Loucy (cell line): ENCODE data around the gene NRF1.

ENCODE experiments used
- H2AFZ ChIP-seq: fragments of 200-600 bp; sonication (generic); 2 replicates; pipeline ENCODE4 v1.6.0; 2016; ENCODE audit warnings: antibody characterized with exemption, mild to moderate bottlenecking, low read length, moderate library complexity
- H3F3A ChIP-seq: fragments of 200-600 bp; 2 replicates; pipeline ENCODE4 v1.6.0; 2016; ENCODE audit warnings: antibody characterized with exemption, low read depth, mild to moderate bottlenecking
- H3K27me3 ChIP-seq: fragments of 200-600 bp; sonication (generic); 2 replicates; pipeline ENCODE4 v1.6.1; 2014; ENCODE audit warnings: low read length, mild to moderate bottlenecking; ENCODE audit not compliant: insufficient read depth, poor library complexity, severe bottlenecking
- H3K36me3 ChIP-seq: fragments of 200-600 bp; sonication (generic); 2 replicates; pipeline ENCODE4 v1.6.1; 2016; ENCODE audit warnings: low read length; ENCODE audit not compliant: insufficient read depth
- H3K4me1 ChIP-seq: fragments of 200-600 bp; sonication (generic); 2 replicates; pipeline ENCODE4 v1.5.1; 2014; ENCODE audit warnings: low read length, mild to moderate bottlenecking; ENCODE audit not compliant: insufficient read depth, poor library complexity, severe bottlenecking
- H3K4me2 ChIP-seq: fragments of 200-600 bp; sonication (generic); 2 replicates; pipeline ENCODE4 v1.6.0; 2014; ENCODE audit warnings: antibody characterized with exemption, low read length, low read depth, mild to moderate bottlenecking; ENCODE audit not compliant: poor library complexity, severe bottlenecking
- H3K4me3 ChIP-seq: fragments of 200-600 bp; sonication (generic); 2 replicates; pipeline ENCODE4 v1.5.1; 2014; ENCODE audit warnings: low read length, mild to moderate bottlenecking, mixed read lengths; ENCODE audit not compliant: poor library complexity, severe bottlenecking
- H3K79me2 ChIP-seq: fragments of 200-600 bp; sonication (generic); 2 replicates; pipeline ENCODE4 v1.6.1; 2014; ENCODE audit warnings: low read length; ENCODE audit not compliant: insufficient read depth
- H3K9ac ChIP-seq: fragments of 200-600 bp; sonication (generic); 2 replicates; pipeline ENCODE4 v1.6.0; 2014; ENCODE audit warnings: mild to moderate bottlenecking, low read depth, low read length, moderate library complexity; ENCODE audit not compliant: poor library complexity, severe bottlenecking
- H3K9me2 ChIP-seq: fragments of 200-600 bp; sonication (generic); replicated peaks from 2 replicates; pipeline ENCODE4 v1.6.1; 2016; ENCODE audit warnings: low read depth, low read length, mixed read lengths
- H3K9me3 ChIP-seq: fragments of 200-600 bp; sonication (generic); 2 replicates; pipeline ENCODE4 v1.6.1; 2014; ENCODE audit warnings: mild to moderate bottlenecking, antibody characterized with exemption, low read length, low read depth; ENCODE audit not compliant: insufficient read depth
- H4K20me1 ChIP-seq: fragments of 200-600 bp; sonication (generic); 2 replicates; pipeline ENCODE4 v1.6.0; 2014; ENCODE audit warnings: antibody characterized with exemption, low read length, mild to moderate bottlenecking; ENCODE audit not compliant: insufficient read depth, poor library complexity, severe bottlenecking
- EZH2phosphoT487 ChIP-seq: fragments of 200-600 bp; IDR thresholded peaks from 2 replicates; pipeline ENCODE4 v1.6.1; 2018; ENCODE audit warnings: antibody characterized with exemption, mild to moderate bottlenecking, moderate library complexity, borderline replicate concordance
- TF ChIP-seq, protein P1 (sequence below): fragments of 200-600 bp; sonication (generic); conservative IDR thresholded peaks from 2 replicates; pipeline ENCODE4 v1.5.1; 2014; ENCODE audit warnings: mild to moderate bottlenecking, antibody characterized with exemption, low read length

The NRF1 gene

DNA sequence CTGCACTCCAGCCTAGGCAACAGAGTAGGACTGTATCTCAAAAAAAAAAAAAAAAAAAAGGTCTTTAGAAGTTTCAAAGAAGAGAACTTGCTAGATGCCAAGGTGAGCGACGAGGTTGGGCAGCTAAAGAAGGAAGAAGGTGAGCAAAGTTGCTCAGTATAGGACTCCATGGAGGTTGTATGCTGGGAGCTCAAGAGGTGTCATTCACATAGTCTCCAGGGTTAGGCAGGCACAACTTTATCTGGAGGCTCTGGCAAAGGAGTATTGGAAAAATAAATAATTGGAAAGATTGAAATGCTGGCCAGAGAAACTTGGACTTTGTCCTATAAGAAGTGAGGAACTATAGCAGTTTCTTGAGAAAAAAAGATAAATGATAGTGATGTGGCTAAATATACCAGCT is 74.5 kb downstream of the NRF1 start:
- no peak overlapping the region for H3K4me2 ChIP-seq
- H3K9me2 ChIP-seq: no peaks in the 10 kb centered on the region
- H3K9me3 ChIP-seq: no peaks in the 10 kb centered on the region
- peaks cover 34% of the 10 kb centered on the region; the same call in 1 of the 2 replicates for H3K36me3 ChIP-seq
- no peak overlapping the region for H3K9ac ChIP-seq
- no peak overlapping the region for H3K4me3 ChIP-seq
- H3F3A ChIP-seq: no peaks in the 10 kb centered on the region
- no peaks in the 10 kb centered on the region for H3K27me3 ChIP-seq
- no peaks in the 10 kb centered on the region for H4K20me1 ChIP-seq
- H3K79me2 ChIP-seq: no peaks in the 10 kb centered on the region
- H3K4me1 ChIP-seq: no peaks in the 10 kb centered on the region
- H2AFZ ChIP-seq: no peak overlapping the region
- TF ChIP-seq, protein P1, sequence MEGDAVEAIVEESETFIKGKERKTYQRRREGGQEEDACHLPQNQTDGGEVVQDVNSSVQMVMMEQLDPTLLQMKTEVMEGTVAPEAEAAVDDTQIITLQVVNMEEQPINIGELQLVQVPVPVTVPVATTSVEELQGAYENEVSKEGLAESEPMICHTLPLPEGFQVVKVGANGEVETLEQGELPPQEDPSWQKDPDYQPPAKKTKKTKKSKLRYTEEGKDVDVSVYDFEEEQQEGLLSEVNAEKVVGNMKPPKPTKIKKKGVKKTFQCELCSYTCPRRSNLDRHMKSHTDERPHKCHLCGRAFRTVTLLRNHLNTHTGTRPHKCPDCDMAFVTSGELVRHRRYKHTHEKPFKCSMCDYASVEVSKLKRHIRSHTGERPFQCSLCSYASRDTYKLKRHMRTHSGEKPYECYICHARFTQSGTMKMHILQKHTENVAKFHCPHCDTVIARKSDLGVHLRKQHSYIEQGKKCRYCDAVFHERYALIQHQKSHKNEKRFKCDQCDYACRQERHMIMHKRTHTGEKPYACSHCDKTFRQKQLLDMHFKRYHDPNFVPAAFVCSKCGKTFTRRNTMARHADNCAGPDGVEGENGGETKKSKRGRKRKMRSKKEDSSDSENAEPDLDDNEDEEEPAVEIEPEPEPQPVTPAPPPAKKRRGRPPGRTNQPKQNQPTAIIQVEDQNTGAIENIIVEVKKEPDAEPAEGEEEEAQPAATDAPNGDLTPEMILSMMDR: no peak
- no peak for TF ChIP-seq EZH2phosphoT487

DNA sequence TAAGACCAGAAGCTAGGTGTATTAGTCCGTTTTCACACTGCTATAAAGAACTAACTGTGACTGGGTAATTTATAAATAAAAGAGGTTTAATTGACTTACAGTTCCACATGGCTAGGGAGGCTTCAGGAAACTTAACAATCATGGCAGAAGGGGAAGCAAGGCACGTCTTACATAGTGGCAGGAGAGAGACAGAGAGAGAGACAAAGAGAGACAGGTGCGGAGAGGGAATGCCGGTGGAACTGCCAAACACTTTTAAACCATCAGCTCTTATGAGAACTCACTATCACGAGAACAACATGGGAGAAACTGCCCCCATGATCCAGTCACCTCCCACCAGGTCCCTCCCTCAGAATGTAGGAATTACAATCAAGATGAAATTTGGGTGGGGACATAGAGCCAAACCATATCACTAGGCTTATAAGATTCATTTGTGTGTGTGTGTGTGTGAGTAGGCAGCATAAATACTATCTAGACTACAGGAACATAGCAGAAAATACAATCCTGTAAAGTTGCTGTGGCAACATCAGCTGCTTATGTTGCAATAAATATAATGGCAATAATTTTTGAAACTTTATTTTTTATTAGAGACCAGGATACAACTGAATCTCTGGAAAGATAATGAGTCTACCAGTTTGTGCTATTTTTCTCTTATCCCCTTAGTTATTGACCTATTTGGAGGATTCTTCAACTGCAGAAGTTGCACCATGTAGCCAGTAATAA is 77.1 kb downstream of the NRF1 start:
- no peaks in the 10 kb centered on the region for H4K20me1 ChIP-seq
- no peak overlapping the region for H3K4me2 ChIP-seq
- no peak overlapping the region for H3K9ac ChIP-seq
- H3K4me3 ChIP-seq: no peak overlapping the region
- peaks cover 56% of the 10 kb centered on the region; the same call in 1 of the 2 replicates for H3K36me3 ChIP-seq
- no peaks in the 10 kb centered on the region for H3K9me3 ChIP-seq
- TF ChIP-seq, protein P1: no peak
- no peak for TF ChIP-seq EZH2phosphoT487
- H3F3A ChIP-seq: no peaks in the 10 kb centered on the region
- H3K79me2 ChIP-seq: no peaks in the 10 kb centered on the region
- H2AFZ ChIP-seq: no peak overlapping the region
- no peaks in the 10 kb centered on the region for H3K4me1 ChIP-seq
- no peaks in the 10 kb centered on the region for H3K9me2 ChIP-seq
- H3K27me3 ChIP-seq: no peaks in the 10 kb centered on the region

DNA sequence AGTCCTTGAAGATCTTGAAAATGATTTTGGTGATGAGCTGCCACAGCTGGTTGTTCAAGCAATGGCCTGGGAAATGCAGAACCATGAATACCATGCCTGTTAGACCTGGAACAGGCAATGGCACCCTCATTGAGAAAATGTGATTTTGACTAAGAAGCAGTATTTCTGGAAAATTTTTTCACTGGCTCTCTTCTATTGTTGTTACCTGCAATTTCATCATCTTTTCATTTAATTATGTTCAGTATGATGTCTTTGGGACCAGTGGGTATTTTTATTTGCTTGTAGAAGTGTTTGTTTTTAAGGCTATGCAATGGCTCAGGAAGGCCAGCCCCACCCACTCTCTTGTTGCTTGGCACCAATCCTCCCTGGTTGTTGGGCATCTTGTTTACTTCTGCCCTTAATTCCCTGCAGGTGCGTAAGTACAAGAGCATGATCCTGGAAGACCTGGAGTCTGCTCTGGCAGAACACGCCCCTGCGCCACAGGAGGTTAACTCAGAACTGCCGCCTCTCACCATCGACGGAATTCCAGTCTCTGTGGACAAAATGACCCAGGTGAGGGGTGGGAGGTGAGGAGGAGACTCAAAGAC is 78.6 kb downstream of the NRF1 start:
- no peaks in the 10 kb centered on the region for H3K27me3 ChIP-seq
- no peaks in the 10 kb centered on the region for H3K9me2 ChIP-seq

More for the DNA sequence above, 78.6 kb downstream of the NRF1 start:
- no peaks in the 10 kb centered on the region for H3K4me1 ChIP-seq
- H3K36me3 ChIP-seq: peaks cover 62% of the 10 kb centered on the region
- no peaks in the 10 kb centered on the region for H4K20me1 ChIP-seq
- H3F3A ChIP-seq: no peaks in the 10 kb centered on the region
- H3K9ac ChIP-seq: no peak overlapping the region
- TF ChIP-seq, protein P1: no peak
- TF ChIP-seq EZH2phosphoT487: no peak
- no peaks in the 10 kb centered on the region for H3K9me3 ChIP-seq
- H3K4me2 ChIP-seq: no peak overlapping the region
- H2AFZ ChIP-seq: no peak overlapping the region
- no peaks in the 10 kb centered on the region for H3K79me2 ChIP-seq
- no peak overlapping the region for H3K4me3 ChIP-seq
